ENCODE measurements around the gene TRPC5OS. TPM values are rescaled to one million over a fixed set of nuclear protein-coding genes. Genes with fewer than 3 reads are reported as not detected.

The TRPC5OS gene
- total and polyA plus RNA-seq, 2 experiments from 2014 or later: 0.67 TPM; not detected in 1

DNA sequence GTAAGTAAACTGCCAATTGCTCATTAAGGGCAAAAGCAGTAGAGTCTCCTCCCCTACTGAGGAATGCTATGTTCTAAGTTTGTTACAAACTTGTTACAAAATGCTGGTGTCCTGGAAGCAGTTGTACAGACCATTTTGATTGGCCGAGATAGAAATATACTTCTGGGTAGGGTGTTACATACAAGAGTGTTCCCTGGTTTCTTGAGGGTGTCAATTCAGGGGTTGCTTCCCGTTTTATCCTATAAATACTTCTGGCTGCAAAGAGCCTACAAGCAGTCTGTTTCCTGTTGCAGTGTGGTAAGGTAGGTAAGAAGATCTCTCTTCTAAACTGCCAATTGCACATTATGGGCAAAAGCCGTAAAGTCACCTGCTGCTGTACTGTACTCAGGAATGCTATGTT, 5.7 kb downstream of the TRPC5OS start:
- no peaks in the 10 kb centered on the region for H3K9me3 ChIP-seq (ENCODE audit: low read depth)
- no peak overlapping the region for H3K4me3 ChIP-seq
- H3K36me3 ChIP-seq (replicated peaks; ENCODE audit: insufficient read depth, low read depth): no peaks in the 10 kb centered on the region
- no peaks in the 10 kb centered on the region for H3K79me2 ChIP-seq
- DNase-seq (ENCODE audit: low spot score): no peak
- H3K27me3 ChIP-seq: no peaks in the 10 kb centered on the region
- TF ChIP-seq EZH2 (IDR thresholded peaks at IDR 0.05; ENCODE audit: borderline replicate concordance) (no peak), EZH2phosphoT487 (IDR thresholded peaks at IDR 0.05; ENCODE audit: low read depth, severe bottlenecking, unreplicated experiment) (no peak)
- TF ChIP-seq, protein P1, sequence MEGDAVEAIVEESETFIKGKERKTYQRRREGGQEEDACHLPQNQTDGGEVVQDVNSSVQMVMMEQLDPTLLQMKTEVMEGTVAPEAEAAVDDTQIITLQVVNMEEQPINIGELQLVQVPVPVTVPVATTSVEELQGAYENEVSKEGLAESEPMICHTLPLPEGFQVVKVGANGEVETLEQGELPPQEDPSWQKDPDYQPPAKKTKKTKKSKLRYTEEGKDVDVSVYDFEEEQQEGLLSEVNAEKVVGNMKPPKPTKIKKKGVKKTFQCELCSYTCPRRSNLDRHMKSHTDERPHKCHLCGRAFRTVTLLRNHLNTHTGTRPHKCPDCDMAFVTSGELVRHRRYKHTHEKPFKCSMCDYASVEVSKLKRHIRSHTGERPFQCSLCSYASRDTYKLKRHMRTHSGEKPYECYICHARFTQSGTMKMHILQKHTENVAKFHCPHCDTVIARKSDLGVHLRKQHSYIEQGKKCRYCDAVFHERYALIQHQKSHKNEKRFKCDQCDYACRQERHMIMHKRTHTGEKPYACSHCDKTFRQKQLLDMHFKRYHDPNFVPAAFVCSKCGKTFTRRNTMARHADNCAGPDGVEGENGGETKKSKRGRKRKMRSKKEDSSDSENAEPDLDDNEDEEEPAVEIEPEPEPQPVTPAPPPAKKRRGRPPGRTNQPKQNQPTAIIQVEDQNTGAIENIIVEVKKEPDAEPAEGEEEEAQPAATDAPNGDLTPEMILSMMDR (IDR thresholded peaks at IDR 0.05; ENCODE audit: poor library complexity): no peak
- no peak overlapping the region for H3K27ac ChIP-seq
- H3K4me2 ChIP-seq: no peak overlapping the region
- WGBS (ENCODE audit: low lambda C conversion rate, missing lambda C conversion rate): 75% methylated on average over 3 of the region's 3 CpGs
- H3K9me2 ChIP-seq (replicated peaks; ENCODE audit: insufficient read depth): no peaks in the 10 kb centered on the region
- H3K4me1 ChIP-seq (ENCODE audit: insufficient read depth): no peaks in the 10 kb centered on the region
- H2AFZ ChIP-seq: no peak overlapping the region
- H4K20me1 ChIP-seq (ENCODE audit: insufficient read depth, poor library complexity, severe bottlenecking): no peaks in the 10 kb centered on the region

DNA sequence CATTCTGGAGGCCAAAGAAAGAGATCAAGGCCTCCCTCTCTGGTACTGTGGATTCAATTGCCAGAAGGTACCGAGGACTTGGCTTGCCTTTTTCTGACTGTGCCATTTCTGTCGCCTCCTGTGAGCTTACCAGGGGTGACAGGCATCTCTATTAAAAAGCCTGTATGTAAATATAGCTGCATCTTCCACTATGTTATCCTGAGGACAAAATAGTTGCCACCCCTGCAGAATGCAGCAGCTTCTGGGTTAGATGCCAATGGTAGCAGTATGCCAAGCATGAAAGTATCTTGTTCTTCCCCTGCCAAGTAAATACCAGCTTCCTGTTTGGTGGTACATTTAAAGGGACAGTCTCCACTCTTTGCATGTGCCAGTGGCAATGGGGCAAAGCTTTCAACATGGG, 10.7 kb downstream of the TRPC5OS start:
- Histone ChIP-seq H3K27ac (no peak overlapping the region), H3K4me1 (ENCODE audit: insufficient read depth) (no peaks in the 10 kb centered on the region), H2AFZ (no peak overlapping the region), H3K36me3 (replicated peaks; ENCODE audit: insufficient read depth, low read depth) (no peaks in the 10 kb centered on the region), H3K79me2 (no peaks in the 10 kb centered on the region), H3K9me2 (replicated peaks; ENCODE audit: insufficient read depth) (no peaks in the 10 kb centered on the region), H4K20me1 (ENCODE audit: insufficient read depth, poor library complexity, severe bottlenecking) (no peaks in the 10 kb centered on the region), H3K27me3 (no peaks in the 10 kb centered on the region), H3K4me3 (no peak overlapping the region), H3K9me3 (ENCODE audit: low read depth) (no peaks in the 10 kb centered on the region), H3K4me2 (no peak overlapping the region)
- TF ChIP-seq EZH2 (IDR thresholded peaks at IDR 0.05; ENCODE audit: borderline replicate concordance): no peak
- TF ChIP-seq EZH2phosphoT487 (IDR thresholded peaks at IDR 0.05; ENCODE audit: low read depth, severe bottlenecking, unreplicated experiment): no peak
- TF ChIP-seq, protein P1 (IDR thresholded peaks at IDR 0.05; ENCODE audit: poor library complexity): no peak
- WGBS (ENCODE audit: low lambda C conversion rate, missing lambda C conversion rate): 93% methylated on average over 2 of the region's 2 CpGs
- no peak for DNase-seq (ENCODE audit: low spot score)

DNA sequence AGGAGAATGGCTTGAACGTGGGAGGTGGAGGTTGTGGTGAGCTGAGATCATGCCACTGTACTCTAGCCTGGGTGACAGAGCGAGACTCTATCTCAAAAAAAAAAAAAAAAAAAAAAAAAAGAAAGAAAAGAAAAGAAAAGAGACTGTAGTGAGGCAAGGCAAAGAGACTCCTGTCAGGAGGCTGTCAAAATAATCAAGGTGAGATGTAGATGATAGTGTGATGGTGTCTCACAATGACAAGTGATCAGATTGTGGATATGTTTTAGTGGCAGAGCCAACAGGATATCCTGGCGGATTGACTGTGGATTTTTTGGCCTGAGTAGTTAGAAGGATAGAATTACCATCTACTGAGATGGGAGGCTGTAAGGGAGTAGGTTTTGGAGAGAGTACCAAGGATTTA, 12.6 kb downstream of the TRPC5OS start:
- H3K4me3 ChIP-seq: no peak overlapping the region
- H3K36me3 ChIP-seq (replicated peaks; ENCODE audit: insufficient read depth, low read depth): no peaks in the 10 kb centered on the region
- H3K9me3 ChIP-seq (ENCODE audit: low read depth): no peaks in the 10 kb centered on the region
- H3K4me2 ChIP-seq: no peak overlapping the region
- TF ChIP-seq EZH2phosphoT487 (IDR thresholded peaks at IDR 0.05; ENCODE audit: low read depth, severe bottlenecking, unreplicated experiment): no peak
- TF ChIP-seq, protein P1 (IDR thresholded peaks at IDR 0.05; ENCODE audit: poor library complexity): no peak
- no peak for TF ChIP-seq EZH2 (IDR thresholded peaks at IDR 0.05; ENCODE audit: borderline replicate concordance)
- H3K4me1 ChIP-seq (ENCODE audit: insufficient read depth): no peaks in the 10 kb centered on the region
- H3K79me2 ChIP-seq: no peaks in the 10 kb centered on the region
- H4K20me1 ChIP-seq (ENCODE audit: insufficient read depth, poor library complexity, severe bottlenecking): no peaks in the 10 kb centered on the region
- WGBS (ENCODE audit: low lambda C conversion rate, missing lambda C conversion rate): 92% methylated on average over 3 of the region's 3 CpGs
- H3K9me2 ChIP-seq (replicated peaks; ENCODE audit: insufficient read depth): no peaks in the 10 kb centered on the region
- H3K27me3 ChIP-seq: no peaks in the 10 kb centered on the region
- no peak overlapping the region for H3K27ac ChIP-seq
- no peak overlapping the region for H2AFZ ChIP-seq
- no peak for DNase-seq (ENCODE audit: low spot score)

GRCh38 chrX:111892375-111892774, 16.4 kb downstream of the TRPC5OS start:
- Histone ChIP-seq H4K20me1 (ENCODE audit: insufficient read depth, poor library complexity, severe bottlenecking) (no peaks in the 10 kb centered on the region), H3K4me2 (no peak overlapping the region), H3K9me2 (replicated peaks; ENCODE audit: insufficient read depth) (no peaks in the 10 kb centered on the region), H3K27ac (no peak overlapping the region), H2AFZ (no peak overlapping the region), H3K9me3 (ENCODE audit: low read depth) (no peaks in the 10 kb centered on the region), H3K79me2 (no peaks in the 10 kb centered on the region), H3K27me3 (no peaks in the 10 kb centered on the region), H3K4me3 (no peak overlapping the region), H3K4me1 (ENCODE audit: insufficient read depth) (no peaks in the 10 kb centered on the region), H3K36me3 (replicated peaks; ENCODE audit: insufficient read depth, low read depth) (no peaks in the 10 kb centered on the region)
- no peak for TF ChIP-seq EZH2 (IDR thresholded peaks at IDR 0.05; ENCODE audit: borderline replicate concordance)
- no peak for TF ChIP-seq EZH2phosphoT487 (IDR thresholded peaks at IDR 0.05; ENCODE audit: low read depth, severe bottlenecking, unreplicated experiment)
- TF ChIP-seq, protein P1 (IDR thresholded peaks at IDR 0.05; ENCODE audit: poor library complexity): no peak
- 74% methylated on average over 2 of the region's 2 CpGs for WGBS (ENCODE audit: low lambda C conversion rate, missing lambda C conversion rate)
- no peak for DNase-seq (ENCODE audit: low spot score)

Measured in hepatocyte (in vitro differentiated cells).